Fibroblast of mammary gland (primary cell): ENCODE results near the gene ARV1.
A peak's percentile ranks its signal among the peaks of the same experiment; 100 is the strongest.

Experiments
- DNase-seq: peaks from one replicate; pipeline ENCODE4 v3.0.0-alpha.2; 2010; ENCODE audit warnings: low read depth
- H3K4me3 ChIP-seq: 2 replicates; pipeline ENCODE4 v1.5.1; 2011; ENCODE audit warnings: low read depth, mild to moderate bottlenecking, low read length, moderate library complexity; ENCODE audit not compliant: control insufficient read depth
- TF ChIP-seq, protein P1 (sequence below): conservative IDR thresholded peaks from 2 replicates; pipeline ENCODE4 v1.5.1; 2011; ENCODE audit warnings: low read depth, low read length, inconsistent platforms; ENCODE audit not compliant: control insufficient read depth, insufficient read depth

ARV1 gene

GRCh38 chr1:230978491-230979388, at the start of gene ARV1, which contains the start of gene TTC13:
Gene ARV1 (plus strand): TSS chr1:230979094. CDS start chr1:230979106, 12 bp downstream.
Gene TTC13 (minus strand): TSS chr1:230978861. CDS start chr1:230978830, 31 bp downstream.
- peak within 1 kb of the TSS; percentile 77 for H3K4me3 ChIP-seq
- peak; percentile 96 for DNase-seq
- TF ChIP-seq, protein P1, sequence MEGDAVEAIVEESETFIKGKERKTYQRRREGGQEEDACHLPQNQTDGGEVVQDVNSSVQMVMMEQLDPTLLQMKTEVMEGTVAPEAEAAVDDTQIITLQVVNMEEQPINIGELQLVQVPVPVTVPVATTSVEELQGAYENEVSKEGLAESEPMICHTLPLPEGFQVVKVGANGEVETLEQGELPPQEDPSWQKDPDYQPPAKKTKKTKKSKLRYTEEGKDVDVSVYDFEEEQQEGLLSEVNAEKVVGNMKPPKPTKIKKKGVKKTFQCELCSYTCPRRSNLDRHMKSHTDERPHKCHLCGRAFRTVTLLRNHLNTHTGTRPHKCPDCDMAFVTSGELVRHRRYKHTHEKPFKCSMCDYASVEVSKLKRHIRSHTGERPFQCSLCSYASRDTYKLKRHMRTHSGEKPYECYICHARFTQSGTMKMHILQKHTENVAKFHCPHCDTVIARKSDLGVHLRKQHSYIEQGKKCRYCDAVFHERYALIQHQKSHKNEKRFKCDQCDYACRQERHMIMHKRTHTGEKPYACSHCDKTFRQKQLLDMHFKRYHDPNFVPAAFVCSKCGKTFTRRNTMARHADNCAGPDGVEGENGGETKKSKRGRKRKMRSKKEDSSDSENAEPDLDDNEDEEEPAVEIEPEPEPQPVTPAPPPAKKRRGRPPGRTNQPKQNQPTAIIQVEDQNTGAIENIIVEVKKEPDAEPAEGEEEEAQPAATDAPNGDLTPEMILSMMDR = no peak

DNA sequence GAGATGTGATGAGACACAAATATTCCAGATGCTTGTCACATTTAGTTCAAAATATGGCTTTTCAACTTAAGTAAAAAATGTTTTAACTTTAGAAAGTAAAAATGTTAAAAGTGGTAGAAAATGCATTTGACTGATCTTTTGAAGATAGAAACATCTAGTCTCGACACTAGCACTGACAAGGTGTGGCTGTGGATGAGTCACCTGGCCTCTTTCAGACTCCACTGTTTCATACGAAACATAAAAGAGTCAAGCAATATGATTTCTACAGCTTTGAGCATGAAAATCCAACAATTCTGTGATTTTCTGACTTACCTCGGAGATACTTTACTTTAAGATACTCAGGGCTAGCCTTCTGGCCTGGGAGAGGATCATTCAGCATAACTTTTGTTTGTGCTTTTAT, 47.9 kb upstream of the ARV1 start:
- no peak for DNase-seq
- TF ChIP-seq, protein P1 = no peak
- H3K4me3 ChIP-seq = no peak overlapping the region

DNA sequence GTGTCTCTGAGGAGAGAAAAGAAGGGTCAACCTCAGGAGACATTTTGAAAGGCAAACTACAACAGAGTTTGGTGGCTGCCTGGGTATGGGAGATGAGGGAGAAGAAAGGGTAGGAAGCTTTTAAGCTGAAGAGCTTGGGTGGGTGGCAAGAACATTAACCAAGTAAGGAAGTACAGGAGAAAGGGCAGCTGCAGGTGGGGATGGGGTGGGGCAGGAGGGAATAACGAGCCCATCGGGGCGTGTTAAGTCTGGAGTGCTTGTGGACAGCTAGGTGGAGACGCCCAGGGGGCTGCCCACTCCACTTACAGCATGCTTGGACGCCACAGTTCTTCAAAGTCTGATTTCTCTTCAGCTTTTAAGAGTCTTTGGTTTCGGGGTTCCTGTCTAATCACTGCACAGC, 43.0 kb upstream of the ARV1 start:
- TF ChIP-seq, protein P1 = no peak
- no peak for DNase-seq
- no peak overlapping the region for H3K4me3 ChIP-seq

DNA sequence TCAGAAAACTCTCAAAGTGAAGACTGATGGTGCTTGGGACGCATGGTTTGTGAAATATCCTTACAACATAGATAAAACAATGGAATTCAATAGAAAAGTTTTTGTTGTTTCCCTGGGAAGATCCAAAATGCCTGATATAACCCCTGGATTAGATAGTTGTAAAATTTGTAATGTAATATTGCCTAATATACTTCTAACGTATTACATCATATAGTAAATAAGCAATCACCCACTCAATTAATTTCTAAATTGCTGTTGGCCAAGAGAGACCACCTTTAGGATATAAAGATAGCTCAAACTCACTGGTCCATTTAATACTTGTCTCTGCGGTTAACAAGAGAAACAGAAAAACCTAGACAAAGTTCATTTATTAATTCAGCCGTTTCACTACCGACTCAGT, 42.4 kb upstream of the ARV1 start:
- TF ChIP-seq, protein P1 = no peak
- no peak overlapping the region for H3K4me3 ChIP-seq
- DNase-seq = no peak

DNA sequence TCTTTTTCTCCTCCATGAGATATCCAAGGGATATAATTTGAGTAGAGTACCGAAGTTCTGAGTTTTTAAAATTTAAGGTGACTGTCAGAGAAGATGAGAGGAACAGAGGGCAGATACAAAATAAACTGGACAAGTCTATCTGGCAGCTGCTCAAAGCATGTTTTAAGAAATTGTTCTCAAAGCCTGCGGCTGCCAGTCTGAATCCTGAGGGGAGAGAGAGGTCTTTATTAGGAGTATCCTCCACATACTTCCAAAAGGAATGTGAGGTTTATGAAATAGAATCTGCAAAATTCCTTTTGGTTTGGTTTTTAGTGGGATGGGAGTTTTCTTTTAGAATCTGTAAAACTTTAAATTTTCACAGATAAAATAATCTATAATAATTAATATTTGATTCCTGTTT, 41.5 kb upstream of the ARV1 start:
- no peak for DNase-seq
- TF ChIP-seq, protein P1 = no peak
- no peak overlapping the region for H3K4me3 ChIP-seq

DNA sequence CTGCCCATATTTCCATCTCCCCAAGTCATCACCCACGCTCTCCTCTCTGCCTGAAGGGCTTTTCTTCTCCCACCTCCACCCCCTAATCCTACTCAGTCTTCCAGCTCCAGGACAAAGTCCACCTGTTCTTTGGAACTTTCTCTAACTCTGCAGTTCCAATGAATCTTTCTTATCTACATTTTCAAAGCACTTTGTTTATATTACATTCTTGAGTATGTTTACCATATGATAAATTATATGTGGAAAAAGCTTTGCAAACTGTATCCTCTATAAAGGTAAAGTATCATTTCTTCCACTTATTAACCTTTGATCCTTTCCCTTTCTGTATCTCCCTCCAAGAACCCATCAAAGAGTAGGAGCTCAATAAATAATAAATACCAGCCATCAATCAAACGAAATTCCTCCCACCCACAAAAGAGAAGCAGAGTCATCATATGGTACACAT, 39.9 kb upstream of the ARV1 start:
- H3K4me3 ChIP-seq = no peak overlapping the region
- TF ChIP-seq, protein P1 = no peak
- DNase-seq = no peak
